Measurements from ENCODE around the gene LRP1B.

GRCh38 chr2:141027221-141027620 is 1103.6 kb downstream of the LRP1B start:
- TF ChIP-seq, protein P1, sequence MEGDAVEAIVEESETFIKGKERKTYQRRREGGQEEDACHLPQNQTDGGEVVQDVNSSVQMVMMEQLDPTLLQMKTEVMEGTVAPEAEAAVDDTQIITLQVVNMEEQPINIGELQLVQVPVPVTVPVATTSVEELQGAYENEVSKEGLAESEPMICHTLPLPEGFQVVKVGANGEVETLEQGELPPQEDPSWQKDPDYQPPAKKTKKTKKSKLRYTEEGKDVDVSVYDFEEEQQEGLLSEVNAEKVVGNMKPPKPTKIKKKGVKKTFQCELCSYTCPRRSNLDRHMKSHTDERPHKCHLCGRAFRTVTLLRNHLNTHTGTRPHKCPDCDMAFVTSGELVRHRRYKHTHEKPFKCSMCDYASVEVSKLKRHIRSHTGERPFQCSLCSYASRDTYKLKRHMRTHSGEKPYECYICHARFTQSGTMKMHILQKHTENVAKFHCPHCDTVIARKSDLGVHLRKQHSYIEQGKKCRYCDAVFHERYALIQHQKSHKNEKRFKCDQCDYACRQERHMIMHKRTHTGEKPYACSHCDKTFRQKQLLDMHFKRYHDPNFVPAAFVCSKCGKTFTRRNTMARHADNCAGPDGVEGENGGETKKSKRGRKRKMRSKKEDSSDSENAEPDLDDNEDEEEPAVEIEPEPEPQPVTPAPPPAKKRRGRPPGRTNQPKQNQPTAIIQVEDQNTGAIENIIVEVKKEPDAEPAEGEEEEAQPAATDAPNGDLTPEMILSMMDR (IDR thresholded peaks at IDR 0.05; ENCODE audit: low read depth, low read length, missing input control): no peak
- no peak for TF ChIP-seq TAF1 (conservative IDR thresholded peaks at IDR 0.05)
- no peak for TF ChIP-seq ATF3 (IDR thresholded peaks at IDR 0.05)
- TF ChIP-seq JUND (IDR thresholded peaks at IDR 0.05): no peak
- TF ChIP-seq, protein P2, sequence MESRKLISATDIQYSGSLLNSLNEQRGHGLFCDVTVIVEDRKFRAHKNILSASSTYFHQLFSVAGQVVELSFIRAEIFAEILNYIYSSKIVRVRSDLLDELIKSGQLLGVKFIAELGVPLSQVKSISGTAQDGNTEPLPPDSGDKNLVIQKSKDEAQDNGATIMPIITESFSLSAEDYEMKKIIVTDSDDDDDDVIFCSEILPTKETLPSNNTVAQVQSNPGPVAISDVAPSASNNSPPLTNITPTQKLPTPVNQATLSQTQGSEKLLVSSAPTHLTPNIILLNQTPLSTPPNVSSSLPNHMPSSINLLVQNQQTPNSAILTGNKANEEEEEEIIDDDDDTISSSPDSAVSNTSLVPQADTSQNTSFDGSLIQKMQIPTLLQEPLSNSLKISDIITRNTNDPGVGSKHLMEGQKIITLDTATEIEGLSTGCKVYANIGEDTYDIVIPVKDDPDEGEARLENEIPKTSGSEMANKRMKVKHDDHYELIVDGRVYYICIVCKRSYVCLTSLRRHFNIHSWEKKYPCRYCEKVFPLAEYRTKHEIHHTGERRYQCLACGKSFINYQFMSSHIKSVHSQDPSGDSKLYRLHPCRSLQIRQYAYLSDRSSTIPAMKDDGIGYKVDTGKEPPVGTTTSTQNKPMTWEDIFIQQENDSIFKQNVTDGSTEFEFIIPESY (IDR thresholded peaks at IDR 0.05): no peak
- no peak for TF ChIP-seq SP1 (IDR thresholded peaks at IDR 0.05)
- no peak for TF ChIP-seq GABPA (IDR thresholded peaks at IDR 0.05 in 1 of 2, conservative IDR thresholded peaks at IDR 0.05 in 1 of 2)
- TF ChIP-seq, protein P3, sequence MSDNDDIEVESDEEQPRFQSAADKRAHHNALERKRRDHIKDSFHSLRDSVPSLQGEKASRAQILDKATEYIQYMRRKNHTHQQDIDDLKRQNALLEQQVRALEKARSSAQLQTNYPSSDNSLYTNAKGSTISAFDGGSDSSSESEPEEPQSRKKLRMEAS (IDR thresholded peaks at IDR 0.05): no peak
- TF ChIP-seq REST (IDR thresholded peaks at IDR 0.05): no peak
- no peak for TF ChIP-seq RAD21 (IDR thresholded peaks at IDR 0.05)
- TF ChIP-seq HNF4G (IDR thresholded peaks at IDR 0.05): no peak
- no peak for TF ChIP-seq RXRA (IDR thresholded peaks at IDR 0.05)
- no peak for TF ChIP-seq EGR1 (IDR thresholded peaks at IDR 0.05; ENCODE audit: low read depth in 2 of 2)
- TF ChIP-seq YY1 (IDR thresholded peaks at IDR 0.05): no peak
